K562 (cell line): ENCODE results near the gene ALG8. TPM values are rescaled to one million over a fixed set of nuclear protein-coding genes. Genes with fewer than 3 reads are reported as not detected.

Source experiments
- ATAC-seq: fragments of 200-7000 bp; cut with Tn5 transposase; 3 replicates; pipeline ENCODE4 v1.9.1; 2020; ENCODE audit warnings: moderate library complexity
- BruUV-seq: library from RNA; stranded (reverse); fragments of 400-500 nt; replicated peaks from 2 replicates; lab custom pipeline; 2021; lab: Mats Ljungman, UMichigan
- CTCF ChIA-PET: fragments of 300-600 bp; formaldehyde crosslinking; extraction: SDS; loops from one replicate; lab custom pipeline; 2021; ENCODE audit warnings: low intra/inter-chr PET ratio; lab: Yijun Ruan, JAX
- POLR2A ChIA-PET: fragments of 300-600, 350-650 bp; sonication (Branson Sonifier 250); formaldehyde crosslinking; extraction: SDS; loops from one replicate; lab custom pipeline; 2021; ENCODE audit warnings: antibody characterized with exemption, inconsistent platforms; lab: Yijun Ruan, JAX
- DNase-seq, 4 experiments: peaks; one replicate each; pipeline versions ENCODE4 v3.0.0 to v3.0.0-alpha.2; 2011 to 2018; ENCODE audit warnings: low spot score in 3 of 4, mixed read lengths in 3 of 4; ENCODE audit errors: extremely low read depth in 1 of 4
- FAIRE-seq: peaks from 2 replicates; lab custom pipeline; 2011; peaks lifted over from hg19 to GRCh38; lab: Jason Lieb, UNC
- H2AFZ ChIP-seq: 2 replicates; pipeline ENCODE4 v1.6.0; 2011; ENCODE audit warnings: low read depth, low read length, control low read depth, inconsistent platforms
- H3K27ac ChIP-seq: fragments of 200-600 bp; 3 replicates; pipeline ENCODE4 v1.8.0; 2011; ENCODE audit warnings: low read depth, mild to moderate bottlenecking, control low read depth, inconsistent platforms, low read length, moderate library complexity, mixed read lengths; ENCODE audit errors: extremely low read depth
- H3K27me3 ChIP-seq, 2 experiments: fragments of 300-600 bp in 1 of 2; 2 replicates in 1 of 2; 3 replicates in 1 of 2; pipeline versions ENCODE4 v1.6.0 to v1.8.0; 2011; ENCODE audit warnings: inconsistent platforms in 2 of 2, low read length in 2 of 2, mild to moderate bottlenecking in 1 of 2, mixed read lengths in 1 of 2, moderate library complexity in 1 of 2; ENCODE audit not compliant: control insufficient read depth in 2 of 2, insufficient read depth in 2 of 2
- H3K36me3 ChIP-seq: fragments of 300-600 bp; 3 replicates; pipeline ENCODE4 v1.8.0; 2011; ENCODE audit warnings: mild to moderate bottlenecking, low read length, inconsistent platforms; ENCODE audit not compliant: control insufficient read depth, insufficient read depth
- H3K4me1 ChIP-seq, 2 experiments: fragments of 200-600 bp in 1 of 2; replicated peaks in 1 of 2; 2 replicates in 1 of 2; 3 replicates in 1 of 2; pipeline versions ENCODE4 v1.5.1 to v1.8.0; 2011; ENCODE audit warnings: inconsistent platforms in 2 of 2, low read length in 2 of 2, mild to moderate bottlenecking in 1 of 2, mixed read lengths in 1 of 2, moderate library complexity in 1 of 2; ENCODE audit not compliant: control insufficient read depth in 2 of 2, insufficient read depth in 2 of 2
- H3K4me2 ChIP-seq: 2 replicates; pipeline ENCODE4 v1.6.1; 2011; ENCODE audit warnings: low read length, control low read depth, inconsistent platforms, mixed read lengths; ENCODE audit not compliant: insufficient read depth
- H3K4me3 ChIP-seq: fragments of 200-600 bp; sonication (generic), shearing (Covaris generic); 2 replicates; pipeline ENCODE4 v1.5.1; 2016; ENCODE audit warnings: control low read depth, inconsistent platforms
- H3K79me2 ChIP-seq: fragments of 200-600 bp; 3 replicates; pipeline ENCODE4 v1.8.0; 2011; ENCODE audit warnings: low read length, inconsistent platforms; ENCODE audit not compliant: control insufficient read depth, insufficient read depth
- H3K9ac ChIP-seq, 2 experiments: 2 replicates each; pipeline versions ENCODE4 v1.6.0 to v1.6.1; 2011; ENCODE audit warnings: low read depth in 2 of 2, low read length in 2 of 2, control low read depth in 1 of 2, inconsistent platforms in 1 of 2, mild to moderate bottlenecking in 1 of 2, mixed read lengths in 1 of 2; ENCODE audit not compliant: insufficient read depth in 1 of 2
- H3K9me1 ChIP-seq: one replicate; pipeline ENCODE4 v1.6.0; 2011; ENCODE audit warnings: inconsistent platforms, mild to moderate bottlenecking, low read length, moderate library complexity; ENCODE audit not compliant: control insufficient read depth, insufficient read depth
- H3K9me3 ChIP-seq: replicated peaks from 2 replicates; pipeline ENCODE4 v1.5.1; 2011; ENCODE audit warnings: low read depth, low read length, inconsistent platforms; ENCODE audit not compliant: control insufficient read depth, insufficient read depth
- H4K20me1 ChIP-seq: replicated peaks from 2 replicates; pipeline ENCODE4 v1.6.1; 2011; ENCODE audit warnings: low read length, inconsistent platforms, mixed read lengths; ENCODE audit not compliant: control insufficient read depth, insufficient read depth
- CHD1 ChIP-seq: fragments of 200-600 bp; sonication (generic); IDR thresholded peaks from one replicate; pipeline ENCODE4 v1.6.1; 2012; ENCODE audit warnings: mild to moderate bottlenecking, moderate library complexity, low read length, inconsistent platforms
- HNRNPLL ChIP-seq: fragments of 200-400 bp; formaldehyde crosslinking; IDR thresholded peaks from 2 replicates; pipeline ENCODE4 v1.6.1; 2017; ENCODE audit warnings: low read length, low read depth, mild to moderate bottlenecking; ENCODE audit not compliant: poor library complexity, severe bottlenecking
- JUNB ChIP-seq: fragments of 450-650 bp; formaldehyde crosslinking; conservative IDR thresholded peaks from 2 replicates; pipeline ENCODE4 v1.4.0; 2020; ENCODE audit warnings: mild to moderate bottlenecking
- POLR2AphosphoS2 ChIP-seq: IDR thresholded peaks from 2 replicates; pipeline ENCODE4 v1.6.1; 2012; ENCODE audit warnings: low read length, improper control_type of control experiment
- PURB ChIP-seq: sonication (generic); formaldehyde crosslinking; IDR thresholded peaks from 2 replicates; pipeline ENCODE4 v1.9.0; 2021; ENCODE audit warnings: low read depth, mild to moderate bottlenecking, missing genetic modification reagents
- STAT5A ChIP-seq: IDR thresholded peaks from 2 replicates; pipeline ENCODE4 v1.6.1; 2012; ENCODE audit warnings: low read length, inconsistent platforms, borderline replicate concordance
- THRA ChIP-seq: fragments of 450-650 bp; IDR thresholded peaks from 2 replicates; pipeline ENCODE4 v1.6.1; 2017; ENCODE audit warnings: mild to moderate bottlenecking, moderate library complexity
- USF1 ChIP-seq: sonication (generic); formaldehyde crosslinking; IDR thresholded peaks from 2 replicates; pipeline ENCODE4 v1.9.0; 2022; ENCODE audit warnings: mild to moderate bottlenecking, missing genetic modification reagents
- ZBTB9 ChIP-seq: fragments of 450-650 bp; formaldehyde crosslinking; IDR thresholded peaks from 2 replicates; pipeline ENCODE4 v1.4.0; 2020; ENCODE audit warnings: mild to moderate bottlenecking, moderate library complexity
- ZFP91 ChIP-seq: sonication (generic); formaldehyde crosslinking; IDR thresholded peaks from 2 replicates; pipeline ENCODE4 v1.8.0; 2022; ENCODE audit warnings: mild to moderate bottlenecking, missing genetic modification reagents
- ZHX1 ChIP-seq: fragments of 150-350 bp; conservative IDR thresholded peaks from 2 replicates; pipeline ENCODE4 v1.6.1; 2014; ENCODE audit warnings: low read length
- ZNF830 ChIP-seq: fragments of 250-450 bp; sonication (Bioruptor Pico); IDR thresholded peaks from 2 replicates; pipeline ENCODE4 v1.5.0; 2021; ENCODE audit warnings: mild to moderate bottlenecking
- WGBS: fragments of 100-300 bp; shearing (Covaris generic); methylation state at CpG from one replicate; pipeline ENCODE4 v1.1.6; 2016; ENCODE audit warnings: low coverage, mixed read lengths; ENCODE audit not compliant: insufficient coverage; ENCODE audit errors: missing lambda C conversion rate; 5-methylcytosine and 5-hydroxymethylcytosine counted together
- in situ Hi-C: fragments of 300-500 bp; cut with MboI; formaldehyde crosslinking; loops from 4 replicates; pipeline ENCODE4 v1.15.0; 2018; ENCODE audit warnings: inconsistent platforms, mixed read lengths
- intact Hi-C: fragments of 100-400 bp; cut with micrococcal nuclease; formaldehyde crosslinking; loops from 2 replicates; pipeline ENCODE4 v1.14.2; 2022
- polyA plus RNA-seq, 8 experiments: library from polyadenylated mRNA; depleted of rRNA in 4 of 8; stranded (reverse) in 5 of 8; unstranded in 3 of 8; fragments of >200 nt; fragmentation: Nextera tagmentation in 2 of 8; fragmentation: Illumina TruSeq in 1 of 8; extraction: Ambion mirVana in 2 of 8; extraction: Trizol in 1 of 8; gene quantifications; 2 replicates each; pipeline versions ENCODE4 v1.2.1 to v1.2.3, GENCODE V29; 2011 to 2014; ENCODE audit warnings: inconsistent platforms in 1 of 8, missing spikeins in 1 of 8
- total RNA-seq, 7 experiments: library from RNA; depleted of rRNA in 6 of 7; stranded (reverse); fragments of >200 nt in 6 of 7; fragmentation: Illumina TruSeq in 2 of 7; extraction: Trizol in 2 of 7; gene quantifications; 2 replicates each; pipeline versions ENCODE4 v1.2.1 to v1.2.3, GENCODE V29; 2011 to 2021; ENCODE audit warnings: low replicate concordance in 1 of 7

The ALG8 gene
- total and polyA plus RNA-seq, 9 of the 15 experiments (the other 6 are each of a cell fraction or from before 2014, with no cell fraction given) = 59.3 to 189 (median 106) TPM

GRCh38 chr11:78099666-78100065 is 39.8 kb downstream of the ALG8 start:
- H3K9me3 ChIP-seq = no peaks in the 10 kb centered on the region
- H3K9me1 ChIP-seq = no peaks in the 10 kb centered on the region
- BruUV-seq = no TSS peak
- WGBS = 83% methylated on average over 3 of the region's 4 CpGs
- H3K9ac ChIP-seq = no peak overlapping the region
- TF ChIP-seq ZHX1 (no peak), ZBTB9 (CRISPR knock-in tag) (no peak), JUNB (CRISPR knock-in tag) (no peak), PURB (CRISPR knock-in tag) (no peak), ZFP91 (CRISPR knock-in tag) (no peak), ZNF830 (no peak), THRA (no peak), POLR2AphosphoS2 (no peak), USF1 (no peak), HNRNPLL (no peak), CHD1 (no peak), STAT5A (no peak)
- H3K4me3 ChIP-seq = no peak overlapping the region
- no peak overlapping the region for H3K4me2 ChIP-seq
- no peaks in the 10 kb centered on the region for H3K27me3 ChIP-seq
- POLR2A ChIA-PET = no interaction called here
- DNase-seq = no peak
- peaks cover 0 to 3% of the 10 kb centered on the region in 2 experiments; a peak in 3 of 5 replicates for H3K4me1 ChIP-seq
- H2AFZ ChIP-seq = no peak overlapping the region
- no peaks in the 10 kb centered on the region for H4K20me1 ChIP-seq
- no peak for FAIRE-seq
- intact Hi-C loops = no loop called here
- in situ Hi-C loops = no loop called here
- H3K36me3 ChIP-seq = peaks cover 58% of the 10 kb centered on the region
- CTCF ChIA-PET = no interaction called here
- H3K27ac ChIP-seq = no peak overlapping the region
- no peaks in the 10 kb centered on the region for H3K79me2 ChIP-seq
- ATAC-seq = no peak
